Measurements from ENCODE around the gene CYP11A1. TPM values are rescaled to one million over a fixed set of nuclear protein-coding genes. Genes with fewer than 3 reads are reported as not detected.

The CYP11A1 gene
- not detected for total RNA-seq
- not detected for polyA plus RNA-seq

GRCh38 chr15:74367296-74367854 lies at the start of gene CYP11A1:
TSS of gene CYP11A1 (minus strand) at chr15:74367646. CDS start at chr15:74367585, 61 bp downstream.
- Mint-ChIP-seq H3K4me3 (peak within 1 kb of the TSS in 3 of 7 donors; percentile 28 to 45 (median 38)), H3K9me3 (no peaks in the 10 kb centered on the region)

GRCh38 chr15:74417225-74417624 lies 49.8 kb upstream of the CYP11A1 start:
- DNase-seq: no peak
- peak overlapping the region in 2 of 8 donors; percentile 33 to 70 for H3K27ac Mint-ChIP-seq
- H3K36me3 Mint-ChIP-seq: peaks cover 0 to 57% (median 4%) of the 10 kb centered on the region in 3 donors
- peaks cover 25 to 53% (median 30%) of the 10 kb centered on the region in 3 donors for H3K4me1 Mint-ChIP-seq
- Histone ChIP-seq H3K27ac (ENCODE audit: low read depth, low read length) (no peak overlapping the region), H3K4me3 (ENCODE audit: low read length) (no peak overlapping the region), H3K9me3 (ENCODE audit: low read length) (no peaks in the 10 kb centered on the region), H3K27me3 (ENCODE audit: insufficient read depth, low read length, poor library complexity, severe bottlenecking) (no peaks in the 10 kb centered on the region), H3K4me1 (ENCODE audit: insufficient read depth, low read length) (peaks cover 17% of the 10 kb centered on the region), H3K36me3 (ENCODE audit: insufficient read depth, low read length) (peaks cover 9% of the 10 kb centered on the region)
- ChIA-PET CTCF (no interaction called here), POLR2A (no interaction called here)
- H3K4me3 Mint-ChIP-seq: no peak overlapping the region
- peaks cover 0 to 2% of the 10 kb centered on the region in 2 donors for H3K27me3 Mint-ChIP-seq
- no peaks in the 10 kb centered on the region for H3K9me3 Mint-ChIP-seq

More at GRCh38 chr15:74367296-74367854, at the start of gene CYP11A1:
- Histone ChIP-seq H3K36me3 (ENCODE audit: insufficient read depth, low read length) (no peaks in the 10 kb centered on the region), H3K27me3 (ENCODE audit: insufficient read depth, low read length, poor library complexity, severe bottlenecking) (peaks cover 28% of the 10 kb centered on the region), H3K27ac (ENCODE audit: low read depth, low read length) (no peak within 1 kb of the TSS), H3K9me3 (ENCODE audit: low read length) (no peaks in the 10 kb centered on the region), H3K4me3 (ENCODE audit: low read length) (no peak within 1 kb of the TSS), H3K4me1 (ENCODE audit: insufficient read depth, low read length) (no peaks in the 10 kb centered on the region)
- Mint-ChIP-seq H3K27ac (no peak within 1 kb of the TSS), H3K36me3 (peaks cover 0 to 2% (median 0%) of the 10 kb centered on the region in 3 donors), H3K27me3 (peaks cover 18 to 38% of the 10 kb centered on the region in 2 donors), H3K4me1 (peaks cover 0 to 5% (median 4%) of the 10 kb centered on the region in 3 donors)
- CTCF ChIA-PET: interaction anchor here (1.1 to 1.5 kb wide), 2 partner anchors 12 to 15 kb away, joined by 3 read pairs; no protein-coding TSS in a partner anchor
- no peak for DNase-seq
- POLR2A ChIA-PET: no interaction called here

GRCh38 chr15:74415966-74416916 lies 48.8 kb upstream of the CYP11A1 start:
- peaks cover 9% of the 10 kb centered on the region for H3K36me3 ChIP-seq (ENCODE audit: insufficient read depth, low read length)
- no peak overlapping the region for H3K4me3 ChIP-seq (ENCODE audit: low read length)
- Mint-ChIP-seq H3K9me3 (no peaks in the 10 kb centered on the region), H3K4me3 (peak overlapping the region in 1 of 7 donors; percentile 37), H3K27me3 (peaks cover 0 to 2% of the 10 kb centered on the region in 2 donors), H3K27ac (peak overlapping the region in 6 of 8 donors; percentile 9 to 92 (median 45)), H3K4me1 (peaks cover 23 to 46% (median 24%) of the 10 kb centered on the region in 3 donors), H3K36me3 (peaks cover 0 to 66% (median 4%) of the 10 kb centered on the region in 3 donors)
- peaks cover 11% of the 10 kb centered on the region for H3K4me1 ChIP-seq (ENCODE audit: insufficient read depth, low read length)
- no peak overlapping the region for H3K27ac ChIP-seq (ENCODE audit: low read depth, low read length)
- H3K9me3 ChIP-seq (ENCODE audit: low read length): no peaks in the 10 kb centered on the region
- ChIA-PET CTCF (no interaction called here), POLR2A (no interaction called here)
- no peak for DNase-seq
- H3K27me3 ChIP-seq (ENCODE audit: insufficient read depth, low read length, poor library complexity, severe bottlenecking): no peaks in the 10 kb centered on the region

GRCh38 chr15:74414603-74415338 lies 47.3 kb upstream of the CYP11A1 start:
- H3K4me1 ChIP-seq (ENCODE audit: insufficient read depth, low read length): no peaks in the 10 kb centered on the region
- POLR2A ChIA-PET: no interaction called here
- no peaks in the 10 kb centered on the region for H3K9me3 Mint-ChIP-seq
- no peak overlapping the region for H3K4me3 Mint-ChIP-seq
- no peak for DNase-seq
- H3K4me3 ChIP-seq (ENCODE audit: low read length): no peak overlapping the region
- peaks cover 0 to 79% (median 4%) of the 10 kb centered on the region in 3 donors for H3K36me3 Mint-ChIP-seq
- peak overlapping the region in 2 of 8 donors; percentile 55 to 87 for H3K27ac Mint-ChIP-seq
- H3K36me3 ChIP-seq (ENCODE audit: insufficient read depth, low read length): peaks cover 9% of the 10 kb centered on the region
- H3K4me1 Mint-ChIP-seq: peaks cover 12 to 31% (median 13%) of the 10 kb centered on the region in 3 donors
- peaks cover 0 to 2% of the 10 kb centered on the region in 2 donors for H3K27me3 Mint-ChIP-seq
- no peaks in the 10 kb centered on the region for H3K27me3 ChIP-seq (ENCODE audit: insufficient read depth, low read length, poor library complexity, severe bottlenecking)
- no peaks in the 10 kb centered on the region for H3K9me3 ChIP-seq (ENCODE audit: low read length)
- H3K27ac ChIP-seq (ENCODE audit: low read depth, low read length): no peak overlapping the region
- CTCF ChIA-PET: no interaction called here

- Mint-ChIP-seq H3K36me3 (peaks cover 0 to 79% (median 4%) of the 10 kb centered on the region in 3 donors), H3K9me3 (no peaks in the 10 kb centered on the region), H3K27ac (peak overlapping the region in 2 of 8 donors; percentile 49 to 81), H3K4me3 (no peak overlapping the region), H3K27me3 (peaks cover 0 to 2% of the 10 kb centered on the region in 2 donors), H3K4me1 (peaks cover 10 to 27% (median 13%) of the 10 kb centered on the region in 3 donors)
- CTCF ChIA-PET: no interaction called here
- no peak for DNase-seq
- H3K27me3 ChIP-seq (ENCODE audit: insufficient read depth, low read length, poor library complexity, severe bottlenecking): no peaks in the 10 kb centered on the region
- no peak overlapping the region for H3K4me3 ChIP-seq (ENCODE audit: low read length)
- H3K27ac ChIP-seq (ENCODE audit: low read depth, low read length): no peak overlapping the region
- no peaks in the 10 kb centered on the region for H3K4me1 ChIP-seq (ENCODE audit: insufficient read depth, low read length)
- H3K36me3 ChIP-seq (ENCODE audit: insufficient read depth, low read length): peaks cover 9% of the 10 kb centered on the region
- POLR2A ChIA-PET: no interaction called here
- H3K9me3 ChIP-seq (ENCODE audit: low read length): no peaks in the 10 kb centered on the region
Measured at GRCh38 chr15:74414081-74414580, 46.7 kb upstream of the CYP11A1 start.

GRCh38 chr15:74413350-74414080 lies 46.1 kb upstream of the CYP11A1 start:
- Mint-ChIP-seq H3K4me1 (peaks cover 10 to 23% (median 10%) of the 10 kb centered on the region in 3 donors), H3K9me3 (no peaks in the 10 kb centered on the region), H3K27me3 (peaks cover 0 to 2% of the 10 kb centered on the region in 2 donors), H3K36me3 (peaks cover 0 to 79% (median 4%) of the 10 kb centered on the region in 3 donors), H3K4me3 (no peak overlapping the region), H3K27ac (peak overlapping the region in 4 of 8 donors; percentile 43 to 79 (median 54))
- Histone ChIP-seq H3K4me1 (ENCODE audit: insufficient read depth, low read length) (no peaks in the 10 kb centered on the region), H3K36me3 (ENCODE audit: insufficient read depth, low read length) (peaks cover 9% of the 10 kb centered on the region), H3K27ac (ENCODE audit: low read depth, low read length) (no peak overlapping the region), H3K27me3 (ENCODE audit: insufficient read depth, low read length, poor library complexity, severe bottlenecking) (no peaks in the 10 kb centered on the region), H3K4me3 (ENCODE audit: low read length) (no peak overlapping the region), H3K9me3 (ENCODE audit: low read length) (no peaks in the 10 kb centered on the region)
- POLR2A ChIA-PET: no interaction called here
- CTCF ChIA-PET: interaction anchor here (1.3 to 1.9 kb wide), 2 partner anchors 11 to 32 kb away, joined by 4 to 5 read pairs; no protein-coding TSS in a partner anchor
- DNase-seq: no peak

- ChIA-PET POLR2A (interaction anchor here (0.7 kb wide), 1 partner anchor 128 kb away, joined by 3 read pairs; no protein-coding TSS in a partner anchor), CTCF (interaction anchor here (1.3 to 3.1 kb wide), 3 partner anchors 9 to 30 kb away, joined by 4 to 13 read pairs (median 5); no protein-coding TSS in a partner anchor)
- Histone ChIP-seq H3K9me3 (ENCODE audit: low read length) (no peaks in the 10 kb centered on the region), H3K4me1 (ENCODE audit: insufficient read depth, low read length) (no peaks in the 10 kb centered on the region), H3K36me3 (ENCODE audit: insufficient read depth, low read length) (peaks cover 9% of the 10 kb centered on the region), H3K27me3 (ENCODE audit: insufficient read depth, low read length, poor library complexity, severe bottlenecking) (no peaks in the 10 kb centered on the region), H3K27ac (ENCODE audit: low read depth, low read length) (no peak overlapping the region), H3K4me3 (ENCODE audit: low read length) (no peak overlapping the region)
- peak overlapping the region in 1 of 8 donors; percentile 31 for H3K27ac Mint-ChIP-seq
- peaks cover 10 to 21% (median 10%) of the 10 kb centered on the region in 3 donors for H3K4me1 Mint-ChIP-seq
- no peak for DNase-seq
- peaks cover 0 to 68% (median 4%) of the 10 kb centered on the region in 3 donors for H3K36me3 Mint-ChIP-seq
- H3K27me3 Mint-ChIP-seq: peaks cover 0 to 3% of the 10 kb centered on the region in 2 donors
- no peak overlapping the region for H3K4me3 Mint-ChIP-seq
- no peaks in the 10 kb centered on the region for H3K9me3 Mint-ChIP-seq
Measured at GRCh38 chr15:74412159-74412558, 44.7 kb upstream of the CYP11A1 start.

Data from CD8-positive, alpha-beta memory T cell (primary cell).